GM23338 (cell line): ENCODE data around the gene UBE2H. TPM values are rescaled to one million over a fixed set of nuclear protein-coding genes. Genes with fewer than 3 reads are reported as not detected.

Source experiments
- ATAC-seq: fragments of 200-7000 bp; cut with Tn5 transposase; 3 replicates; pipeline ENCODE4 v1.9.1; 2020
- DNase-seq: peaks from one replicate; pipeline ENCODE4 v3.0.0-alpha.2; 2015; ENCODE audit warnings: low spot score
- H2AFZ ChIP-seq: fragments of 200-600 bp; sonication (generic); 2 replicates; pipeline ENCODE4 v1.8.0; 2016; ENCODE audit warnings: antibody characterized with exemption, mild to moderate bottlenecking, moderate library complexity
- H3F3A ChIP-seq: fragments of 200-600 bp; sonication (generic); replicated peaks from 2 replicates; pipeline ENCODE4 v1.8.0; 2017; ENCODE audit warnings: antibody characterized with exemption, mixed run types, low read depth
- H3K27ac ChIP-seq: fragments of 200-600 bp; sonication (generic); 2 replicates; pipeline ENCODE4 v1.6.1; 2016; ENCODE audit warnings: low read depth
- H3K27me3 ChIP-seq: fragments of 200-600 bp; sonication (generic); 2 replicates; pipeline ENCODE4 v1.8.0; 2016; ENCODE audit warnings: mild to moderate bottlenecking, mixed run types, moderate library complexity; ENCODE audit not compliant: insufficient read depth
- H3K36me3 ChIP-seq: fragments of 200-600 bp; sonication (generic); 2 replicates; pipeline ENCODE4 v1.8.0; 2016; ENCODE audit warnings: mild to moderate bottlenecking; ENCODE audit not compliant: insufficient read depth
- H3K4me1 ChIP-seq: fragments of 200-600 bp; sonication (generic); 2 replicates; pipeline ENCODE4 v1.8.0; 2016; ENCODE audit warnings: mild to moderate bottlenecking, moderate library complexity; ENCODE audit not compliant: insufficient read depth
- H3K4me2 ChIP-seq: fragments of 200-600 bp; sonication (generic); 2 replicates; pipeline ENCODE4 v1.7.1; 2017; ENCODE audit warnings: mixed run types
- H3K4me3 ChIP-seq: fragments of 200-600 bp; sonication (generic); 2 replicates; pipeline ENCODE4 v1.6.1; 2016; ENCODE audit warnings: mixed run types
- H3K79me2 ChIP-seq: fragments of 200-600 bp; sonication (generic); replicated peaks from 2 replicates; pipeline ENCODE4 v1.8.0; 2017; ENCODE audit warnings: mild to moderate bottlenecking; ENCODE audit not compliant: insufficient read depth
- H3K9me2 ChIP-seq: fragments of 200-600 bp; sonication (generic); 2 replicates; pipeline ENCODE4 v1.8.0; 2017; ENCODE audit not compliant: insufficient read depth
- H4K20me1 ChIP-seq: fragments of 200-600 bp; sonication (generic); replicated peaks from 2 replicates; pipeline ENCODE4 v1.8.0; 2017; ENCODE audit warnings: mild to moderate bottlenecking; ENCODE audit not compliant: insufficient read depth
- H3K27ac Mint-ChIP-seq: 2 replicates; pipeline ENCODE4 v1.8.0; 2020; ENCODE audit warnings: inconsistent platforms, mild to moderate bottlenecking, moderate library complexity, mixed read lengths
- H3K27me3 Mint-ChIP-seq: 3 replicates; pipeline ENCODE4 v1.8.0; 2022; ENCODE audit warnings: low read depth, mild to moderate bottlenecking, moderate library complexity, mixed read lengths, inconsistent platforms; ENCODE audit not compliant: insufficient read depth, poor library complexity
- H3K36me3 Mint-ChIP-seq: 3 replicates; pipeline ENCODE4 v1.8.0; 2021; ENCODE audit warnings: low read depth, mild to moderate bottlenecking, inconsistent platforms, moderate library complexity, mixed read lengths
- H3K4me1 Mint-ChIP-seq: 3 replicates; pipeline ENCODE4 v1.8.0; 2020; ENCODE audit warnings: mild to moderate bottlenecking, inconsistent platforms, mixed read lengths
- H3K4me3 Mint-ChIP-seq: 3 replicates; pipeline ENCODE4 v1.8.0; 2021; ENCODE audit warnings: moderate library complexity, mild to moderate bottlenecking, inconsistent platforms, mixed read lengths
- H3K9me3 Mint-ChIP-seq: 3 replicates; pipeline ENCODE4 v1.8.0; 2020; ENCODE audit warnings: moderate library complexity, mild to moderate bottlenecking, inconsistent platforms, mixed read lengths
- CREB1 ChIP-seq: fragments of 250-450 bp; sonication (Bioruptor Pico); IDR thresholded peaks from 2 replicates; pipeline ENCODE4 v1.5.0; 2020; ENCODE audit warnings: low read depth, mild to moderate bottlenecking, moderate library complexity
- EZH2 ChIP-seq: fragments of 200-600 bp; sonication (generic); IDR thresholded peaks from one replicate; pipeline ENCODE4 v1.8.0; 2017; ENCODE audit warnings: antibody characterized with exemption, mild to moderate bottlenecking, low read depth; ENCODE audit not compliant: unreplicated experiment
- ZNF114 ChIP-seq: fragments of 250-450 bp; sonication (Bioruptor Pico); IDR thresholded peaks from 2 replicates; pipeline ENCODE4 v1.5.0; 2020; ENCODE audit warnings: mild to moderate bottlenecking, moderate library complexity
- ZNF331 ChIP-seq: fragments of 250-450 bp; sonication (Bioruptor Pico); IDR thresholded peaks from 2 replicates; pipeline ENCODE4 v1.5.0; 2020; ENCODE audit warnings: low read depth, mild to moderate bottlenecking, moderate library complexity
- polyA plus RNA-seq: library from polyadenylated mRNA; unstranded; fragments of >200 nt; fragmentation: Nextera tagmentation; extraction: Ambion mirVana; gene quantifications from 2 replicates; pipeline ENCODE4 v1.2.1, GENCODE V29; 2016
- total RNA-seq: library from RNA; depleted of rRNA; stranded (reverse); fragments of >200 nt; shearing (Covaris generic); gene quantifications from 2 replicates; pipeline ENCODE4 v1.2.3, GENCODE V29; 2014
- TF ChIP-seq, protein P1 (sequence below), 2 experiments: fragments of 200-600 bp in 1 of 2; sonication (generic) in 1 of 2; conservative IDR thresholded peaks; 2 replicates each; pipeline versions ENCODE4 v1.5.1 to v1.6.1; 2016 to 2017; ENCODE audit warnings: antibody characterized with exemption in 2 of 2, low read depth in 2 of 2, mild to moderate bottlenecking in 2 of 2, moderate library complexity in 1 of 2
- TF ChIP-seq, protein P2 (sequence below): IDR thresholded peaks from one replicate; pipeline ENCODE4 v1.6.1; 2018; ENCODE audit warnings: antibody characterized with exemption; ENCODE audit not compliant: unreplicated experiment

UBE2H gene
- total and polyA plus RNA-seq, 2 experiments from 2014 or later: 40.8 to 86.5 TPM

DNA sequence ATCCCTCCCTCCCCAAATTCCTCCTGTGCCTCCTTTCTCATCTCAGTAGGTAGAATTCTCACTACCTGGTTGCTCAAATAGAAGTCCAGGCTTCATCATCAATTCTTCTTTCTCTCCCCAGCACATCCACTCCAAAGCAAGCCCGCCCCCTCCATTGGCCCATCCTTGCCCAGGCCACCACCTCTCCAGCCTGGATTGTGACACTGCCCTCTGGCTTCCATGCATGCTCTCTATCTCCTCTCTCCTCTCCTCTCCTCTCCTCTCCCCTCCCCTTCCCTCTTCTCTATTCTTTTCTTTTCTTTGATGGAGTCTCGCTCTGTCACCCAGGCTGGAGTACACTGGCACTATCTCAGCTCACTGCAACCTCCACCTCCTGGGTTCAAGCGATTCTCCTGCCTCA is 144.9 kb downstream of the UBE2H start:
- H3K4me3 ChIP-seq: no peak overlapping the region
- TF ChIP-seq ZNF331 (CRISPR knock-in tag): no peak
- TF ChIP-seq, protein P1, sequence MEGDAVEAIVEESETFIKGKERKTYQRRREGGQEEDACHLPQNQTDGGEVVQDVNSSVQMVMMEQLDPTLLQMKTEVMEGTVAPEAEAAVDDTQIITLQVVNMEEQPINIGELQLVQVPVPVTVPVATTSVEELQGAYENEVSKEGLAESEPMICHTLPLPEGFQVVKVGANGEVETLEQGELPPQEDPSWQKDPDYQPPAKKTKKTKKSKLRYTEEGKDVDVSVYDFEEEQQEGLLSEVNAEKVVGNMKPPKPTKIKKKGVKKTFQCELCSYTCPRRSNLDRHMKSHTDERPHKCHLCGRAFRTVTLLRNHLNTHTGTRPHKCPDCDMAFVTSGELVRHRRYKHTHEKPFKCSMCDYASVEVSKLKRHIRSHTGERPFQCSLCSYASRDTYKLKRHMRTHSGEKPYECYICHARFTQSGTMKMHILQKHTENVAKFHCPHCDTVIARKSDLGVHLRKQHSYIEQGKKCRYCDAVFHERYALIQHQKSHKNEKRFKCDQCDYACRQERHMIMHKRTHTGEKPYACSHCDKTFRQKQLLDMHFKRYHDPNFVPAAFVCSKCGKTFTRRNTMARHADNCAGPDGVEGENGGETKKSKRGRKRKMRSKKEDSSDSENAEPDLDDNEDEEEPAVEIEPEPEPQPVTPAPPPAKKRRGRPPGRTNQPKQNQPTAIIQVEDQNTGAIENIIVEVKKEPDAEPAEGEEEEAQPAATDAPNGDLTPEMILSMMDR (conservative IDR thresholded peaks at IDR 0.05; ENCODE audit: low read depth in 2 of 2): peak in 1 of 2 experiments; percentile 63; a peak in 2 of 4 replicates
- no peaks in the 10 kb centered on the region; the same call in 1 of the 2 replicates for H4K20me1 ChIP-seq
- H3K36me3 Mint-ChIP-seq: no peaks in the 10 kb centered on the region
- H3K27me3 Mint-ChIP-seq: peaks cover 5% of the 10 kb centered on the region
- no peak overlapping the region for H3K4me3 Mint-ChIP-seq
- no peaks in the 10 kb centered on the region for H3K36me3 ChIP-seq
- no peak overlapping the region for H2AFZ ChIP-seq
- DNase-seq (peak; percentile 56), ATAC-seq (peak; percentile 69)
- H3K27me3 ChIP-seq: no peaks in the 10 kb centered on the region
- no peaks in the 10 kb centered on the region for H3K9me3 Mint-ChIP-seq
- H3K27ac Mint-ChIP-seq: no peak overlapping the region
- H3K79me2 ChIP-seq: no peaks in the 10 kb centered on the region
- no peaks in the 10 kb centered on the region for H3K9me2 ChIP-seq
- peaks cover 5% of the 10 kb centered on the region; the same call in 1 of the 2 replicates for H3K4me1 ChIP-seq
- H3F3A ChIP-seq: 0 out of 2 replicates have a peak, but pooled peaks cover under 1% of the 10 kb centered on the region
- no peak overlapping the region for H3K4me2 ChIP-seq
- H3K27ac ChIP-seq: no peak overlapping the region
- peaks cover 14% of the 10 kb centered on the region for H3K4me1 Mint-ChIP-seq

DNA sequence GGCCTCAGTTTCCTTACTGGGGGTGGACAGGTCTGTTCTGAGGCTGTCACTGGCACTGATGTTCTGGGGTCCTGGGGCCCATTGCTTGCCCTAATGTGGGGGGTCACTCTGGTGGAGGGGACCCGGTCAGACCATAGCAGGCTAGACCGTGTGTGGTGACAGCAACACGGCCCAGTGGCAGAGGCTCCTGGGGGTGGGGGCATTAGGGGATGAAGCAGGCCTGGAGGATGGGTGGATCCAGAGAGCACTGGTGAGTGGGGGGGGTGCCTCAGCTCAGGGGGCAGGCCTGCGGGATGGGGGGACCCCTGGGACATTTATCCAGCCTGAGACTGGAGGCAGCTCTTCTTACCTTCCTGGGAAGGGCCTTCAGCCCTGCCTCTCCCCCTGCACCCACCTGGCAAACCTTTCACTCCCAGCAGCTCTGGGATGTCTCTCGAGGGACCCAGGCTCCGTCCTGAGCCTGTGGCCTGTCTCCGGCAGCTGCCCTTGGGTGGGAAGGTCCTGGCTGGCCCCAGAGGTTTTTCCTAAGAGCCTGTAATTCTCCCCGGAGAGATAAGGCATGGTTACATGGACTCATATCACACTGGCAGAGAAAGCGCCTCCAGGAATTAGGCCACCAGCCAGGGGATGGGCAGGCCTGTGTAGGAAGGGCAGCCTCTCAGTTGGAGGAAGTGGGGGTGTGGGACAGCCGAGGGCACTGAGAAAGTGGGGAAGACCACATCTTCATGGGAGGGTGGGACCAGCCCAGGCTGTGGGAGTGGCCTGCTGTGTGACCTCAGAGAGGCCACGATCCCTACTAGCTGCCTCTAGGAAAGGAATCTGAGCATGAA is 147.7 kb downstream of the UBE2H start:
- H3K36me3 ChIP-seq: no peaks in the 10 kb centered on the region
- Mint-ChIP-seq H3K27me3 (peaks cover 18% of the 10 kb centered on the region), H3K27ac (no peak overlapping the region), H3K4me1 (peaks cover 31% of the 10 kb centered on the region), H3K4me3 (no peak overlapping the region), H3K9me3 (no peaks in the 10 kb centered on the region), H3K36me3 (no peaks in the 10 kb centered on the region; the same call in 2 of the 3 replicates)
- no peaks in the 10 kb centered on the region for H3K9me2 ChIP-seq
- ATAC-seq: peak; percentile 51
- H3K27me3 ChIP-seq: no peaks in the 10 kb centered on the region
- peak overlapping the region; percentile 59; the same call in 1 of the 2 replicates for H2AFZ ChIP-seq
- no peaks in the 10 kb centered on the region for H4K20me1 ChIP-seq
- H3K4me3 ChIP-seq: no peak overlapping the region
- no peaks in the 10 kb centered on the region for H3K79me2 ChIP-seq
- no peak overlapping the region for H3K27ac ChIP-seq
- DNase-seq: no peak
- H3F3A ChIP-seq: peaks cover 6% of the 10 kb centered on the region; the same call in 1 of the 2 replicates
- peaks cover 18% of the 10 kb centered on the region; the same call in 1 of the 2 replicates for H3K4me1 ChIP-seq
- no peak overlapping the region for H3K4me2 ChIP-seq
- TF ChIP-seq ZNF114 (CRISPR knock-in tag) (no peak), CREB1 (CRISPR knock-in tag) (no peak), EZH2 (no peak)
- TF ChIP-seq, protein P1 (conservative IDR thresholded peaks at IDR 0.05; ENCODE audit: low read depth in 2 of 2): no peak
- TF ChIP-seq, protein P2, sequence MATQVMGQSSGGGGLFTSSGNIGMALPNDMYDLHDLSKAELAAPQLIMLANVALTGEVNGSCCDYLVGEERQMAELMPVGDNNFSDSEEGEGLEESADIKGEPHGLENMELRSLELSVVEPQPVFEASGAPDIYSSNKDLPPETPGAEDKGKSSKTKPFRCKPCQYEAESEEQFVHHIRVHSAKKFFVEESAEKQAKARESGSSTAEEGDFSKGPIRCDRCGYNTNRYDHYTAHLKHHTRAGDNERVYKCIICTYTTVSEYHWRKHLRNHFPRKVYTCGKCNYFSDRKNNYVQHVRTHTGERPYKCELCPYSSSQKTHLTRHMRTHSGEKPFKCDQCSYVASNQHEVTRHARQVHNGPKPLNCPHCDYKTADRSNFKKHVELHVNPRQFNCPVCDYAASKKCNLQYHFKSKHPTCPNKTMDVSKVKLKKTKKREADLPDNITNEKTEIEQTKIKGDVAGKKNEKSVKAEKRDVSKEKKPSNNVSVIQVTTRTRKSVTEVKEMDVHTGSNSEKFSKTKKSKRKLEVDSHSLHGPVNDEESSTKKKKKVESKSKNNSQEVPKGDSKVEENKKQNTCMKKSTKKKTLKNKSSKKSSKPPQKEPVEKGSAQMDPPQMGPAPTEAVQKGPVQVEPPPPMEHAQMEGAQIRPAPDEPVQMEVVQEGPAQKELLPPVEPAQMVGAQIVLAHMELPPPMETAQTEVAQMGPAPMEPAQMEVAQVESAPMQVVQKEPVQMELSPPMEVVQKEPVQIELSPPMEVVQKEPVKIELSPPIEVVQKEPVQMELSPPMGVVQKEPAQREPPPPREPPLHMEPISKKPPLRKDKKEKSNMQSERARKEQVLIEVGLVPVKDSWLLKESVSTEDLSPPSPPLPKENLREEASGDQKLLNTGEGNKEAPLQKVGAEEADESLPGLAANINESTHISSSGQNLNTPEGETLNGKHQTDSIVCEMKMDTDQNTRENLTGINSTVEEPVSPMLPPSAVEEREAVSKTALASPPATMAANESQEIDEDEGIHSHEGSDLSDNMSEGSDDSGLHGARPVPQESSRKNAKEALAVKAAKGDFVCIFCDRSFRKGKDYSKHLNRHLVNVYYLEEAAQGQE: no peak
